Loucy (cell line): ENCODE results near the gene FHIT.

ENCODE experiments used
- CTCF ChIP-seq: fragments of 200-600 bp; sonication (generic); conservative IDR thresholded peaks from 2 replicates; pipeline ENCODE4 v1.5.1; 2014; ENCODE audit warnings: mild to moderate bottlenecking, antibody characterized with exemption, low read length
- EZH2phosphoT487 ChIP-seq: fragments of 200-600 bp; IDR thresholded peaks from 2 replicates; pipeline ENCODE4 v1.6.1; 2018; ENCODE audit warnings: antibody characterized with exemption, mild to moderate bottlenecking, moderate library complexity, borderline replicate concordance

- TF ChIP-seq CTCF (no peak), EZH2phosphoT487 (no peak)
Observed at GRCh38 chr3:60304112-60304511, 947.1 kb downstream of the FHIT start.
